T-helper 17 cell (primary cell): ENCODE measurements around the gene SND1. TPM values are rescaled to one million over a fixed set of nuclear protein-coding genes. Genes with fewer than 3 reads are reported as not detected.

ENCODE experiments used
- ATAC-seq: fragments of 150-1000 bp; cut with Tn5 transposase; 2 replicates; pipeline ENCODE4 v1.10.0; 2021; ENCODE audit warnings: mild to moderate bottlenecking, moderate library complexity
- DNase-seq, 3 donors: peaks; one replicate each; pipeline versions ENCODE4 v3.0.0 to v3.0.0-alpha.2; 2020 to 2021
- H3K9me3 ChIP-seq: one replicate; pipeline ENCODE4 v1.7.0; 2013; ENCODE audit warnings: low read length, mild to moderate bottlenecking; ENCODE audit not compliant: control insufficient read depth, poor library complexity, severe bottlenecking
- H3K27ac Mint-ChIP-seq: one replicate; pipeline ENCODE4 v1.8.0; 2022; ENCODE audit warnings: mild to moderate bottlenecking, moderate library complexity, mixed read lengths
- H3K27me3 Mint-ChIP-seq: one replicate; pipeline ENCODE4 v1.8.0; 2022; ENCODE audit warnings: mixed read lengths
- H3K36me3 Mint-ChIP-seq: one replicate; pipeline ENCODE4 v1.8.0; 2022; ENCODE audit warnings: low read depth, mixed read lengths
- H3K4me1 Mint-ChIP-seq: one replicate; pipeline ENCODE4 v1.8.0; 2022; ENCODE audit warnings: mild to moderate bottlenecking, mixed read lengths
- H3K4me3 Mint-ChIP-seq: one replicate; pipeline ENCODE4 v1.8.0; 2022; ENCODE audit warnings: mild to moderate bottlenecking, moderate library complexity, mixed read lengths
- total RNA-seq, 4 donors: library from RNA in 2 of 4; stranded (reverse) in 2 of 4; gene quantifications; one replicate each; pipeline ENCODE4 v1.2.3 and lab custom pipeline; 2022 to 2026

Gene SND1
- total RNA-seq, 2 donors from 2014 or later, result 201 to 208 TPM

DNA sequence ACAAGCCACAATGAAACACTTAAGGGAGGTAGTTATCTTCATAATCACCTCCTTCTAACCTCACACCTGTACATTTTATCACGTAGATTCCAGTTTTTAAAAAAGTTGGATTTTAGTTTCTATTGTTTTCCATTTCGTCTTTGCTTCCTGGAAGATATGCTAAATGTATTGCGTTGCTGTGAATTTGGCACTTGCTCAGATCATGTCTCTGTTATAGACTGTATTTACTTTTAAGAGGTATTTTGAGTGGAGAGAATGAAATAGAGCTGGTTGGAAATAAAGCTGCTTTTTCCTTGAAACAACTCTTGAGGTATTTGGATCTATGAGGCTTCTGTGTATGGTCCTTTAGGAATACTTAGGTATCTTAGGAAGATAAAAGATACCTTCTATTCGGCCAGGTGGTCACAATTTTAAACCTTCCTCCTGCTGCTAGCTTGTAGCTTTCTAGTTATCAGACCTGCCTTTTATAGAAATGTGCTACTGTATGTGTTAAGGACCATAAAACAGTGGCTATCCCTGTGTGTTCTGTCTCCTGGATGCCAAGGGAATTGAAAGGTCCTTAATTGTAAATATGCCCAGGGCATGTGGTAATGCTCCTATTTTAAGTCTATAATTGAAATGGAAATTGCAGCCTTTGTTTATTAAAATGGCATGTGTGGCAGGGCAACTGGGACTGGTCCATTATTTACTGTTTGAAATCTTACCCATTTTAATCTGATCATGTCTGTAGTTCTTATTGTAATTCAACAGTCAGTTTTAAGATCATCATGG lies 147.7 kb downstream of the SND1 start:
- H3K36me3 Mint-ChIP-seq, result no peaks in the 10 kb centered on the region
- DNase-seq (no peak), ATAC-seq (no peak)
- H3K4me3 Mint-ChIP-seq, result no peak overlapping the region
- H3K4me1 Mint-ChIP-seq, result peaks cover 34% of the 10 kb centered on the region
- H3K27ac Mint-ChIP-seq, result no peak overlapping the region
- H3K9me3 ChIP-seq, result no peaks in the 10 kb centered on the region
- H3K27me3 Mint-ChIP-seq, result no peaks in the 10 kb centered on the region

DNA sequence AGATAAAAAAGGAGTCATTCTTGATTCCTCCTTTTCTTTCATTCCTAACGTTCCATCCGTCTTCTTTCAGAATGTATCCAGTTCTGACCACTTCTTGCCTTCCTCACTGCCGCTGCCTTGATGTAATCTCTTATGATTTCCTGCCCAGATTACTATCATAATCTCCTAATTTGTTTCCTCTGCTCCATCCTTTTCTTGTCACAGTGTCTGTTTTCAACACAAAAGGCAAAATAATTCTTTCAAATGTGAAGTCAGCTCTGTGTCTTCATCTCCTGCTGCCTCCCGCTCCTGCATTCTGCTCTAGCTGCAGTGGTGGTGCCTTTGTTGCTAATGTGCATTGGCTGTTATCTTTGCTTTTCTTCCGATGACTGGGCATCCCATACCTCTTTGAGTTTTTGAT lies 150.9 kb downstream of the SND1 start:
- H3K27ac Mint-ChIP-seq, result no peak overlapping the region
- no peak overlapping the region for H3K4me3 Mint-ChIP-seq
- H3K36me3 Mint-ChIP-seq, result peaks cover 3% of the 10 kb centered on the region
- H3K4me1 Mint-ChIP-seq, result peaks cover 41% of the 10 kb centered on the region
- no peaks in the 10 kb centered on the region for H3K9me3 ChIP-seq
- no peak for DNase-seq
- ATAC-seq, result no peak
- H3K27me3 Mint-ChIP-seq, result no peaks in the 10 kb centered on the region

DNA sequence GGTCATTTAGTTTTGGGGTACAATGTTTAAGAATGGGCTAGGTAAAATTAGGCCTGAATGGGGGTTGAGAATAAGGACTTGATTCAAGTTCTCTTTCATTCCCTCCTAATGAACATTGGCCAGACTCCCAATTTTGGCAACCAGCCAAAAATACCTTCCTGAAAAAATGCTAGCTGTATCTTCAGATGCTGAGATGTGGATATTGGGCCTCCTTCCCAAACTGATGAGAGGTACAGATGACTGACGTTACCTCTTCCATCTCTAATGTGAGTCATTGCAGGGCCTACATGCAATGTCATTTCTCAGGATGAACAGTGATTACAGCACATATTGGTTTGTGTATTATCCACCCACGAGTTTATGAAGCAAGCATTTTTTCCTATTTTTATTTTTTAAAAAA lies 151.6 kb downstream of the SND1 start:
- Mint-ChIP-seq H3K36me3 (peaks cover 3% of the 10 kb centered on the region), H3K27ac (no peak overlapping the region), H3K4me1 (peaks cover 36% of the 10 kb centered on the region), H3K4me3 (no peak overlapping the region), H3K27me3 (no peaks in the 10 kb centered on the region)
- DNase-seq (no peak), ATAC-seq (no peak)
- no peaks in the 10 kb centered on the region for H3K9me3 ChIP-seq

DNA sequence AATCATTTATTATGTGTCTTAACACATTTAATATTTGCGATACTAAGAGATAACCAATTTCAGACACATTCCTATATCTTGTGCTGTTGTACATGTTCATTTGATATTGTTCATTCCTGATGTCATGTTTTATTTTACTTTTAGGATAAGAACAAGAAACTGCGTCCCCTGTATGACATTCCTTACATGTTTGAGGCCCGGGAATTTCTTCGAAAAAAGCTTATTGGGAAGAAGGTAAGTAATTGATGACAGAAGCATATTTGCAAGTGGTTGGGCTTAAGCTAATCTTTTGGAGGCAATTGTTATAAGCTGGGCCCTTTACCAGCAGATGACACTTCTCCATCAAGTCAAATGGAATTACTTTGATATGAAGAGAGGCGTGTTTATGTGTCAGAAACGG lies 155.3 kb downstream of the SND1 start:
- peaks cover 39% of the 10 kb centered on the region for H3K4me1 Mint-ChIP-seq
- ATAC-seq (no peak), DNase-seq (no peak)
- H3K36me3 Mint-ChIP-seq, result peaks cover 3% of the 10 kb centered on the region
- no peak overlapping the region for H3K27ac Mint-ChIP-seq
- no peaks in the 10 kb centered on the region for H3K9me3 ChIP-seq
- H3K4me3 Mint-ChIP-seq, result no peak overlapping the region
- no peaks in the 10 kb centered on the region for H3K27me3 Mint-ChIP-seq

DNA sequence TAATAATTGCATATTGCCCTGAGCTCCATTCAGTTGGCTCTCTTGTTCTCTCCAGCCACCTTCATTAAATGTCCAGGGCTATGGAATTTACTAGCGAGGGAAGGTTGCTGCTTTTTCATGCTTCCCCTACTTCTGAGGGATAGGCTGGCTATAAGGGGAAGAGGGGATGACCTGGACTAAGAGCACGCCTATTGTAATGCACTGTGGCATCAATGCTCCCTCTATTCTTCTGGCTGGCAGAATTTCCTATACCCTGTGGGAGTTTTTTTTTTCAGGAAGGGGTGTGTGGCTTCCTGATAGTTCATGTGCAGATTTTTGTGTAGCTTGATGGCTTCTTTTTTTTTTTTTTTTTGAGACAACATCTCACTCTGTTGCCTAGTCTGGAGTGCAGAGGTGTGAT lies 155.8 kb downstream of the SND1 start:
- no peak overlapping the region for H3K27ac Mint-ChIP-seq
- DNase-seq (no peak), ATAC-seq (no peak)
- no peak overlapping the region for H3K4me3 Mint-ChIP-seq
- H3K36me3 Mint-ChIP-seq, result peaks cover 3% of the 10 kb centered on the region
- no peaks in the 10 kb centered on the region for H3K9me3 ChIP-seq
- no peaks in the 10 kb centered on the region for H3K27me3 Mint-ChIP-seq
- peaks cover 41% of the 10 kb centered on the region for H3K4me1 Mint-ChIP-seq

DNA sequence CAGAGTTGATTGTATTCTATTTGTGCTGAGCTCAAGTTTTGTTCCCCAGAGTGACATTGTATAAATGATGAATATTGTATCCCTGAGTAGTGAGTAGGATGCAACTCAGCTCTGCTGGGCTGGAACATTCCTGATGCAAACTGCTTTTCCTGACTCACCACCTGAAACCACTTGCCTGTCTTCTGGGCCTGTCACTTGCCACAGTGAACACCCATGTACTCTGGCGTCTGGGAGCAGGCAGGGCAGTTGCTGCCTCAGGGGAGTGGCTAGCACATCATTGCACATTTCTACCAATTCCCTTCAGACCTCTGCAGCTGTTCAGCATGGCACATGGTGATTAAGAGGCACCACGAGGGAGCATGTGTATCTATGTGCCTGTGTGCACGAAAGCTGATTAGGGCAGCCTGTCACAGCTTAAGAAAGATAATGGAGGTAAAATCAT lies 157.3 kb downstream of the SND1 start:
- no peak for ATAC-seq
- H3K9me3 ChIP-seq, result no peaks in the 10 kb centered on the region
- H3K27ac Mint-ChIP-seq, result no peak overlapping the region
- no peaks in the 10 kb centered on the region for H3K27me3 Mint-ChIP-seq
- DNase-seq, result no peak
- H3K36me3 Mint-ChIP-seq, result peaks cover 3% of the 10 kb centered on the region
- H3K4me1 Mint-ChIP-seq, result peaks cover 45% of the 10 kb centered on the region
- no peak overlapping the region for H3K4me3 Mint-ChIP-seq

DNA sequence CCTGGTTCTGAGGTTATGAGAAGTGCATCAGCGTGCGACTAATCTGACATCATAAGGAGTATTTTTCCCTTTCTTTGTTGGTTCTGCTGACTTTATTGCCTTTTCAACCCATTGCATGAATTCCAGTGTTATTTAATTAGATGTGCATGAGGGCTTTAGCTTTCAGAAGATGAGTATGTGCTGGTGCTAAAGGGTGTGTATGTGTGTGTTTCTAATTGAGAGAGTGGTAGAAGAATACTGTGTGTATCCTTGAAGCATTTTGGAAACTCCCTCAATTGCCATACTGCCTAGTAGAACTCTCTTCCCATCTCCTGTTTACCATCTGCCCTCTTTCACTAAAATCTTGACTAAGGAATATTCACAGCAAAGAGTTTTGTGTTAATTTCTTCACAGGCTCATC lies 158.1 kb downstream of the SND1 start:
- H3K9me3 ChIP-seq, result no peaks in the 10 kb centered on the region
- Mint-ChIP-seq H3K4me1 (peaks cover 45% of the 10 kb centered on the region), H3K4me3 (no peak overlapping the region), H3K27me3 (no peaks in the 10 kb centered on the region), H3K27ac (no peak overlapping the region), H3K36me3 (peaks cover 3% of the 10 kb centered on the region)
- no peak for DNase-seq
- ATAC-seq, result no peak

DNA sequence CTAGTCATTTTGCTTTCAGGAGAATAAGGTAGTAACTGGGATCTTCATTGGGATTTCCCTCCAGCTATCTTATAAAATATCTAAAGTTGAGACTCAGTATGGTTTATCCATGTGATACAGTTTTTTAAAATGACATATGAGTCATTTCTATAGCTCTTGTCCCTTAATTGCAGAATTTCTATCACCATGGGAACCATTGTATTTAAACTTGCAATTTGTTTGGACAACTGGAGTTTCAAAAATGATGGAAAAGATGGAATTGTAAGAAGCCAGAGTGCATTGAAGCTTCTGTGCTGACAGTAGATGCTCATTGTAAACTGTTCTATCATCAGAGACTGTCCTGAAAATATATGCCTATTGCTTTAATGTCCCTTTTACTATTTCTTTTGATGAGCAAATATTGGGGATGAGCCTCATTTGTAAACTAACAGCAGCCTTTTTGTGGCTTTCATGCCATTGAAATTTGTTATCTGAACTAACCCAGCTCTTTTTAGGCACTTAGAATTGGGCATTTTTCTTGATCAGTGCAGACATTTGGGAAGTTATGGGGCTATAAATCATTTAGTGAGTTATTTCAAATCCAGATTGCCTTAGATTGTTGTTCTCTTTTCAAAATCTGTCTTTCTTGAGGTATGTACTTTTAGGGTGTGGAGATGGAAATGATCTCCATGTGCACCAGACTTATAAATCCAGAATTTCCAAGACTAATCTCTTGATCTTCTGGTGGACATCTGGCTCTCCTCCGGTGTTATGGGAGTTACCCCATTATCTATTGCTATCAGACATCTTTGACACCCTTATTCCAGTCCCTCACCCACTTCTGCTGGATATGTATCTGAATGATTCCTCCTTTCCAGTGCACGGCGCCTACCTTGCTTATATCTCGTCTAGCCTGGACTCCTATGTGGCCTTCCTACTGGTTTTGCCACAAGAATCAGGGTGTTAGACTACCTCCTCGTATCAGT lies 159.0 kb downstream of the SND1 start:
- ATAC-seq (no peak), DNase-seq (no peak)
- Mint-ChIP-seq H3K27me3 (no peaks in the 10 kb centered on the region), H3K27ac (no peak overlapping the region), H3K36me3 (peaks cover 3% of the 10 kb centered on the region), H3K4me3 (peak overlapping the region; percentile 39), H3K4me1 (peaks cover 43% of the 10 kb centered on the region)
- no peaks in the 10 kb centered on the region for H3K9me3 ChIP-seq

DNA sequence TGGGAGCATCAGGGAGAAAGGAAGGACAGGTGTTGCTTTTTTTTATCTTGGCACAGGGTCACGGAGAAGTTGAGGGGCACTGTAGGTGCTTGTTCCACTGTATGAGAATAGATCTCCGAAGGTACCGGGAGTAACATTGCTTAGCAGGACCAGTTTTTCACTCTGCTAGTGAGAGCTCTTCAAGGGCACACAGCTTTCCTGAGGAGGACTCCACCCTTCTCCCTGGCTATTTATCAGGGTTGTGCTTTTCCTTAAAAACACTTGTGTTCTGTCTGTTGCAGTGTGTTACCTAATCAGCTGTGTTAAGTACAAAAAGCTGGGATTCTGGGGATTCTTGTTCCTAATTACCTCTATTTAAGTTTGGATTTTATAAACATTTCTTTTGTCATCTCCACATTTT lies 160.5 kb downstream of the SND1 start:
- DNase-seq (no peak), ATAC-seq (no peak)
- H3K9me3 ChIP-seq, result no peaks in the 10 kb centered on the region
- Mint-ChIP-seq H3K36me3 (no peaks in the 10 kb centered on the region), H3K4me3 (no peak overlapping the region), H3K27me3 (no peaks in the 10 kb centered on the region), H3K27ac (no peak overlapping the region), H3K4me1 (peaks cover 35% of the 10 kb centered on the region)

DNA sequence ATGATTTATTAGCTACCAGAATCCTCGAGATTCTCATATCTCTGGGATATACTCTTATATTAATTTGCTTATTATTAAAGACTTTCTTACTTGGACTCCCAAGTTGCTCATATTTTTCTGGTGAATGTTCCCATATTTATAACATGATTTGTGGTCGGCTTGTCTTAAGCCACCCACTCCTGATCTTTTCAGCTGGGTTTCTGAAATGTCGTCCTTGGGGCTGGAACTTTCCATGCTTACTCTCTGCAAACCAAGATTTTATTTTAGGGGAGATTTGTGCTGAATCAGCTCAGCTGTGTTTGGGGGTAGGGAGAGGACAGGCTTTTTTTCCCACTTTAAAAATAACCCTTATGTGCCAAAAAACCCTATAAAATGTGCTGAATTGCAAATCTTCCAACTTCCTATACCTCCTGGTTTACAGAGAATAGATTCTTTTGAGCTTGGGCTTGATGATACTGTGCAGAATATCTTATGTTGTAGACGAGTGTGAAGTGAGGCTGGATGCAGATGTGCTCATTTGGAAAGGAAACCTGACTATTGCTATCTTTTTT lies 162.1 kb downstream of the SND1 start:
- H3K27me3 Mint-ChIP-seq, result no peaks in the 10 kb centered on the region
- ATAC-seq, result no peak
- no peak overlapping the region for H3K4me3 Mint-ChIP-seq
- no peaks in the 10 kb centered on the region for H3K36me3 Mint-ChIP-seq
- DNase-seq, result no peak
- no peaks in the 10 kb centered on the region for H3K9me3 ChIP-seq
- H3K27ac Mint-ChIP-seq, result no peak overlapping the region
- H3K4me1 Mint-ChIP-seq, result peaks cover 39% of the 10 kb centered on the region

DNA sequence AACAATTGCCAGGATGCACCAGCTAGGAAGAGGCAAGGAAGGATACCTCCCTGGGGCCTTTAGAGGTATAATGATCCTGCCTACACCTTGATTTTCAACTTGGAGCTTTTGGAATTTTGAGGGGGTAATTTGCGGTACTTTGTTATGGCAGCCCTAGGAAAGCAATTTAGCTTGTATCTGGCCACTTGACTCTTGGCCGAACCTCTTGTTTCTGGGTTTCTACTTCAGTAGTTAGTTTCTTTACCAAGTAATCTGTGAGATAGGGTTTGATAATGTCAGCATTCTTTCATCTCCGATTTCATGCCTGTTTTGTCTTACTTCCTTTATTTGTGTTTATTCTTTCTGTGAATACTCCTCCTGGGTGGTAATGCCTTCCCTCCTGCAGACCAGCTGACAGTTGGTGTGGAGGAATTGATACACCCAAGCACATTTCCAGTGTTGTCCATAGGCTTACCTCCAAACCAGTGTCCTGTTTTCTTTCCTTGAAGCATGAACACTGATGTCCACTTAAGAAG lies 163.7 kb downstream of the SND1 start:
- H3K27ac Mint-ChIP-seq, result no peak overlapping the region
- DNase-seq, result no peak
- no peak overlapping the region for H3K4me3 Mint-ChIP-seq
- peaks cover 44% of the 10 kb centered on the region for H3K4me1 Mint-ChIP-seq
- H3K27me3 Mint-ChIP-seq, result no peaks in the 10 kb centered on the region
- ATAC-seq, result no peak
- no peaks in the 10 kb centered on the region for H3K9me3 ChIP-seq
- H3K36me3 Mint-ChIP-seq, result no peaks in the 10 kb centered on the region

DNA sequence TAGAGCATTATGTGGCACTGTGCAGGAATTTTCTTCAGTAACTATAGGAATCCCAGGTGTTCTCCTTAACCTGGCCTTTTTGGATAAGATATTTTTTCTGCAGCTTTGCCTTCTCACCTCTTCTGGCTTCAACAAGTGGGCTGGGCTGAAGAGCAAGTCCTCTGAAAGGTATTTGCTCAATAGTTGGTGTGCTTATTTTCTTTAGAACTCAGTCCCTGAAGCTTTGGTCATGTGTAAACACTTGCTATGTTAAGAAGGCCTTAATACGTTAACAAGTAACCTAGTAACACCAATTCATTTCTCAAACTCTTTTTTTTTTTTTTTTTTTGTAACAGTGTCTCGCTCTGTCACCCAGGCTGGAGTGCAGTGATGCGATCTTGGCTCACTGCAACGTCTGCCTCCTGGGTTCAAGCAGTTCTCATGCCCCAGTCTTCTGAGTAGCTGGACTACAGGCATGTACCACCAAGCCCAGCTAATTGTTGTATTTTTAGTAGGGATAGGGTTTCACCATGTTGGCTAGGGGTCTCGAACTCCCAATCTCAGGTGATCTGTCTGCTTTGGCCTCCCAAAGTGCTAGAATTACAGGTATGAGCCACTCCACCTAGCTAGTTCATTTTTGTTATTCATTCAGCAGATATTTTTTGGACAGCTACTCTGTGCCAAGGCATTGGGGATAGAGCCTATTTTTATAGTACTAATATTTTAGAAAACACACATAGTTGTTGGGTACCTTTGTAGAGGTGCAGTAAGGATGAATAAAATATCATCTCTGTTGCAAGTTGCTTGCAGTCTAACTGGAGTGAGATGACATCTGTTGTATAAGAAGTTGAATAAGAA lies 164.6 kb downstream of the SND1 start:
- no peak for ATAC-seq
- no peaks in the 10 kb centered on the region for H3K27me3 Mint-ChIP-seq
- H3K4me3 Mint-ChIP-seq, result no peak overlapping the region
- H3K27ac Mint-ChIP-seq, result peak overlapping the region; percentile 54
- no peak for DNase-seq
- peaks cover 46% of the 10 kb centered on the region for H3K4me1 Mint-ChIP-seq
- no peaks in the 10 kb centered on the region for H3K36me3 Mint-ChIP-seq
- H3K9me3 ChIP-seq, result no peaks in the 10 kb centered on the region
